ENCODE data around the gene HECTD1. TPM values are rescaled to one million over a fixed set of nuclear protein-coding genes. Genes with fewer than 3 reads are reported as not detected.

Gene HECTD1
- total and polyA plus RNA-seq, 9 of the 15 experiments (the other 6 are each of a cell fraction or from before 2014, with no cell fraction given), result 27.9 to 111 (median 78.1) TPM

GRCh38 chr14:31207755-31208545, at the start of gene HECTD1 (continued):
- no peak for TF ChIP-seq GTF3C2 (IDR thresholded peaks at IDR 0.05; ENCODE audit: borderline replicate concordance, extremely low read depth, insufficient read length)
- peak; percentile 66 for TF ChIP-seq MAX (CRISPR knock-in tag; IDR thresholded peaks at IDR 0.05)
- TF ChIP-seq E2F1 (CRISPR knock-in tag; IDR thresholded peaks at IDR 0.05), result peak; percentile 4; the same call in 1 of the 2 replicates
- TF ChIP-seq POLR2B (IDR thresholded peaks at IDR 0.05; ENCODE audit: low read depth, partially characterized antibody), result peak; percentile 74
- no peak for TF ChIP-seq ZNF785 (CRISPR knock-in tag; IDR thresholded peaks at IDR 0.05)
- 0 out of 2 replicates have a peak, but pooled peaks have one; percentile 22 for TF ChIP-seq KLF13 (tag; IDR thresholded peaks at IDR 0.05; ENCODE audit: borderline replicate concordance, low read depth)
- peak; percentile 81 for TF ChIP-seq EGR1 (conservative IDR thresholded peaks at IDR 0.05)
- TF ChIP-seq ZBTB1 (CRISPR knock-in tag; IDR thresholded peaks at IDR 0.05; ENCODE audit: borderline replicate concordance, low read depth), result peak; percentile 87
- 0 out of 2 replicates have a peak, but pooled peaks have one; percentile 16 for TF ChIP-seq HDAC2 (IDR thresholded peaks at IDR 0.05)
- no peak for TF ChIP-seq ZKSCAN1 (IDR thresholded peaks at IDR 0.05; ENCODE audit: low read depth, low read length)
- 0 out of 2 replicates have a peak, but pooled peaks have one; percentile 2 for TF ChIP-seq JUND (IDR thresholded peaks at IDR 0.05; ENCODE audit: borderline replicate concordance, low read depth, low read length)
- TF ChIP-seq JUND (tag; IDR thresholded peaks at IDR 0.05; ENCODE audit: borderline replicate concordance, low read depth, low read length), result no peak
- TF ChIP-seq EP400 (IDR thresholded peaks at IDR 0.05), result peak; percentile 93
- TF ChIP-seq KLF10 (CRISPR knock-in tag; IDR thresholded peaks at IDR 0.05), result no peak
- no peak for TF ChIP-seq BCL6 (CRISPR knock-in tag; IDR thresholded peaks at IDR 0.05)
- peak; percentile 69; the same call in 1 of the 2 replicates for TF ChIP-seq ZNF592 (IDR thresholded peaks at IDR 0.05)
- TF ChIP-seq ZNF184 (CRISPR knock-in tag; IDR thresholded peaks at IDR 0.05), result no peak
- no peak for TF ChIP-seq ZNF24 (IDR thresholded peaks at IDR 0.05)

All from K562 (cell line).